Effector memory CD4-positive, alpha-beta T cell (primary cell): ENCODE data around the gene ASB13.

Experiments
- DNase-seq, 3 donors: peaks; one replicate each; pipeline ENCODE4 v3.0.0-alpha.2; 2020
- H3K27ac ChIP-seq: 2 replicates; pipeline ENCODE4 v1.7.0; 2013; ENCODE audit warnings: mild to moderate bottlenecking, low read length, moderate library complexity; ENCODE audit not compliant: insufficient read depth, poor library complexity, severe bottlenecking
- H3K27me3 ChIP-seq: replicated peaks from 2 replicates; pipeline ENCODE4 v1.7.0; 2013; ENCODE audit warnings: mild to moderate bottlenecking, low read length; ENCODE audit not compliant: insufficient read depth, control insufficient read depth, poor library complexity, severe bottlenecking
- H3K36me3 ChIP-seq: 2 replicates; pipeline ENCODE4 v1.7.0; 2013; ENCODE audit warnings: mild to moderate bottlenecking, low read length, moderate library complexity; ENCODE audit not compliant: control insufficient read depth, insufficient read depth
- H3K4me1 ChIP-seq: 2 replicates; pipeline ENCODE4 v1.7.0; 2013; ENCODE audit warnings: low read length, mild to moderate bottlenecking; ENCODE audit not compliant: control insufficient read depth, insufficient read depth, poor library complexity, severe bottlenecking
- H3K4me3 ChIP-seq: 2 replicates; pipeline ENCODE4 v1.7.0; 2013; ENCODE audit warnings: low read length, low read depth, mild to moderate bottlenecking; ENCODE audit not compliant: insufficient read depth, poor library complexity, severe bottlenecking
- H3K9me3 ChIP-seq: 2 replicates; pipeline ENCODE4 v1.7.0; 2013; ENCODE audit warnings: mild to moderate bottlenecking, low read length, moderate library complexity; ENCODE audit not compliant: control insufficient read depth

Gene ASB13

DNA sequence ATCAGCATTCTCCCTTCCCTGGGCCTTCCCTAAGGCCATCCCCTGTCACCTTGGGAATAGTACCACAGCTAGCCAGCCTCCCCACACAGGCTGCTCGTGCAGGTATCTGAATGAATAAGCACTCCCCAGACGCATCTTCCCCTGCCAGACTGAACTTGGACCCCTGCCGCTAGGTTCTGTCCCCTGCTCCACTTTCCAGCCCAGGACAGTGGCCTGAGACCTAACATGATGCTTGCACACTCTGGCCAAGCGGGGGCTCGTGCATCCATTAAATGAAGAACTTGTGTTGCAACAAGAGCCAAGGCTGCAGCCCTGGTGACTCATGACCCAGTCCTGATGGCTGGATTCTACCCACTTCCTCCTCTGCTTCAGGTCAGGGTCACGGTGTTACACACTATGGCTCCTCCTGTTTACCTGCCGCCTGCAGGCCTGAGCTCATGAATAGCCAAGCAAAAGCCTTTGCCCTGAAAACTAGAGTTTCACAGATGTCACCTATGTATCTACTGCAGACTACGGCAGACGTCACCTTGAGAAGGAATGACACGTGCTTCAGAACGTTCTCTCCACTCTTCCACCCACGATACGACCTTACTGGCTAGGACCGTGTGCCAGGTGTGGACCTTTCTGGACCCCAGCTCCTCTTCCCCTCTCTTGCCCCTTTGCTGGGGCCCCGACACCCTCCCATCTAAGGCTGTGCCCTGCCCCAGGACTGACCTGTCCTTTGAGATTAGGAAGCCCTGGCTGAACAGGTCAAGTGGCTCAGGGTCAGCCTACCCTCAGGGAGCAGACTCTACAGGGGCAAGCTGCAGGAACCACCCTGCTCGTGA is 6.5 kb downstream of the ASB13 start:
- H3K4me1 ChIP-seq: peaks cover 6% of the 10 kb centered on the region
- no peaks in the 10 kb centered on the region for H3K36me3 ChIP-seq
- H3K9me3 ChIP-seq: no peaks in the 10 kb centered on the region
- no peak for DNase-seq
- no peaks in the 10 kb centered on the region for H3K27me3 ChIP-seq
- H3K4me3 ChIP-seq: no peak overlapping the region
- no peak overlapping the region for H3K27ac ChIP-seq

DNA sequence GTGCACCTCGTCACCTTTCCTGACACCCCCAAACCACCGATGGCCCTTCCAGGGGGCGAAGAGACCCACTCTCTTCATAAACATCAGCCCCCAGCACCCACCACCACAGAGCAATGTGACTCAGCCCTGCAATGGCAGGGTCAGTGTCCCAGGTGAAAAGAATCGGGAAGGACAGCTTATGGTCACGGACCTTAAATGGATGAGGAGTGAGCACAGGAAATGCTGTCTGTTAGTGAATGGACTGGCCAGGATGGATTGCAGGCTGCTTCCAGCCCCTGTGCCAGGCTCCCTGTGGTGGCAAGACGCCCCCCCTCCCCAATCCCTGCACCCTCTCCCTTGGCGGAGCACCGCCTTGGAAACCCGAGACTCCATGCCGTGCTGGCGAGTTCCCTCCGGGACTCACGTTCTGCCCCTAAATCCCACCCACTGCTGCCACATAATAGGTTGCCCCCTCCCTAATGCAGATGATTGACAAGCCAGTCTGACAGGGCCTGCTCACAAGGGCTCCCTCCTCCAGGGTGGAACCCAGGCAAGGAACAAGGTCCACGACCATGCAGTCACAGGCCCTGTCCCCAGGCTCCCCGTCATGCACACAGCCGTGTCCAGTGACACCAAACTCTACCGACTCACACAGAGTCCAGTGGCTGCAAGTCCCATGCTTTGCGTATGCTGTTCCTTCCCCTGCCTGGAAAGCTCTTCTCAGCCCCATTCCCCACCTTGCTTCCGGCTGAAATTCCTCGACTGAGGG is 7.3 kb downstream of the ASB13 start:
- no peaks in the 10 kb centered on the region for H3K36me3 ChIP-seq
- DNase-seq: no peak
- peaks cover 6% of the 10 kb centered on the region for H3K4me1 ChIP-seq

DNA sequence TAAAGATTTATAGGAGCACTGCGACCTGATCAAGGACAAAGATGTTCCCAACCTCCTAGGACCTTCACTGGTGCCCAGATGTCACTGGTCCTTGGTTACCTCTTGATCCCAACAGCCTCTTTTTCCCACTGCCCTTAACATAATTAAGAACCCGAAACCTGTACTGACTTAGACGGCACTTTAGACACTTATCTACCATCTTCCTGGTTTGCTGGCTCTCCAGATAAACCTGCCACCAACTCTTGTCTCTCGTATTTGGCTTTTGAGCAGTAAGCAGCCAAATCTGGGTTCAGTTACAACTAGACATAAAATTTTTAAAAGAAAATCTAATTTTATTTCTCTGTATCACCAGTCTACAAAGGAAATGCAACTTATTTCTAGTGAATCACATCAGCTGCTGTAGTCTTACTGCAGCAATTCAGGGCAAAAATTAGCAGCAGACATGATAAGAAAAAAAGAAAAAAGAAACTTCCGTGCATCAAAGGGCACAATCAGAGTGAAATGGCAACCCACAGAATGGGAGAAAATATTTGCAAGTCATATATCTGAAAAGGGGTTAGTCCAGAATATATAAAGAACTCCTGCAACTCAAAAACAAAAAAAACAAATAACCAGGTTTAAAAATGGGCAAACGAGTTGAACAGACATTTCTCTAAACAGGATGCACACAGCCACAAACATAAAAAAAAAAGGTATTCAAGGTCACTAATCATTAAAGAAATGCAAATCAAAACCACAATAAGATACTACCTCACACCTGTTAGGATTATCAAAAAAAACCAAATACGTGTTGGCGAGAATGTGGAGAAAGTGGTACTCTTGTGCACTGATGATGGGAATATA is 9.4 kb downstream of the ASB13 start:
- H3K27ac ChIP-seq: no peak overlapping the region
- H3K27me3 ChIP-seq: no peaks in the 10 kb centered on the region
- no peaks in the 10 kb centered on the region for H3K9me3 ChIP-seq
- peaks cover 6% of the 10 kb centered on the region for H3K4me1 ChIP-seq
- no peak overlapping the region for H3K4me3 ChIP-seq
- no peaks in the 10 kb centered on the region for H3K36me3 ChIP-seq
- no peak for DNase-seq

More for the DNA sequence above, 7.3 kb downstream of the ASB13 start:
- Histone ChIP-seq H3K9me3 (no peaks in the 10 kb centered on the region), H3K27me3 (no peaks in the 10 kb centered on the region), H3K27ac (no peak overlapping the region), H3K4me3 (no peak overlapping the region)

DNA sequence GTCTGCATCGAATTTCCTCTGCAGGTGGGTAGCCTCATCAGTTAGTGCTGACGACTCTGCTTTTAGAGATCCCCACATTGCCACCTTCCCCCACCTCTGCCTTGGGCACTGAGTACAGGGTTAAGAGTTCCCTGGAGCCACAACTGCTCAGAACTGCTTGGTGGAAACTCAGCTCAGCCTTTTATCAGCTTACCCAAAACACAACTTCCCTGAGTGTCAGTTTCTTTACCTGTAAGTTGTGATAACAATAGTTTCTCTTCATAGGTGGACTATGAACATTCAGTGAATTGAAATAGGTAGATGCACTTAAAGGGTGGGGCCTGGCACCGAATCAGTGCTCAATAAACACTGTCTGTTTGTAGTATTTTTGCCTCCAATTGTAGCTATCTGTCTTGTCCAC is 11.3 kb downstream of the ASB13 start:
- Histone ChIP-seq H3K9me3 (no peaks in the 10 kb centered on the region), H3K36me3 (no peaks in the 10 kb centered on the region), H3K27me3 (no peaks in the 10 kb centered on the region), H3K4me1 (peaks cover 5% of the 10 kb centered on the region), H3K4me3 (no peak overlapping the region), H3K27ac (no peak overlapping the region)
- no peak for DNase-seq

DNA sequence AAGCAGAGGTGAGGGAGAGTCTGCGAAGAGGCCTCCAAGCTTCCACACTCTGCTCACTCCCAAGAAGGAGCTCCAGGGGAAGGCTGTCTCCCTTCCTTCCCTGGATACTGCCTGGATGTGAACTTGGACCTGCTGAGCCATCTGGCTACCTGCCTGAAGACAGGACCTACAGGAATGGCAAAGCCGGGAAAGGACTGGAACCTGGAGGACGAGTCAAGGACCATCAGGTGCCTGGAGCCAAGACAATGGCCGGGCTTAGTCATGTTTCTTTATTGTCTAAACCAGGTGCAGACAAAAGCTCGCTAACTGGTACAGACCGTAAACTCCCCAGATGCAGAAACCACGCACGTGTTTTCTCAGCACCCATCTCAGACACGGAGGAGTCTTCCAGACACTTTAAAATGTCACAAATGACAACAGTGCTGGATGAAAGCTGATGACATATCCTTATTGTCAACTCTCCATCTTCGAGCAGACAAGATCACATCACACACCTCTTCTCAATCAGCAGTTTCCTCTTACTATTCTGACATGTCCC is 12.1 kb downstream of the ASB13 start:
- no peak overlapping the region for H3K27ac ChIP-seq
- no peaks in the 10 kb centered on the region for H3K36me3 ChIP-seq
- no peaks in the 10 kb centered on the region for H3K9me3 ChIP-seq
- no peak for DNase-seq
- no peaks in the 10 kb centered on the region for H3K27me3 ChIP-seq
- H3K4me3 ChIP-seq: no peak overlapping the region
- no peaks in the 10 kb centered on the region for H3K4me1 ChIP-seq

DNA sequence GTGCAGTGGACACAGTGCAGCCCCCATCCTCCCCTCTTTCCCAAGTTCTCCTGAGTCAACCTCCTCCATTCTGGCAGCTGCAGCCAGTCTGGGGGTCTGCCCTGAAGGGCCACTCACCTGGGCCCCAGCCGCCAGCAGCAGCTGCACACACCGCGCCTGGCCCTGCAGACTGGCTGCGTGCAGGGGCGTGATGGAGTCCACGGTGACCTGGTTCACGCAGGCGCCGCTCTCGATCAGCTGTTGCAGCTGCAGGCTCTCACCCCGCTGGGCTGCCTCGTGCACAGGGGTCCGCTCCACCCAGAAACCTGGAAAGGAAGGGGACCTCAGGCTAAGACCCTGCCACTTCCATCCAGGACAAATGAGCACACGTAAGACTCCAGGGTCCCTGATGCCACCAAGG is 13.6 kb downstream of the ASB13 start:
- H3K27ac ChIP-seq: no peak overlapping the region
- H3K27me3 ChIP-seq: no peaks in the 10 kb centered on the region
- H3K4me1 ChIP-seq: no peaks in the 10 kb centered on the region
- H3K9me3 ChIP-seq: no peaks in the 10 kb centered on the region
- no peak overlapping the region for H3K4me3 ChIP-seq
- H3K36me3 ChIP-seq: peaks cover 7% of the 10 kb centered on the region
- no peak for DNase-seq

DNA sequence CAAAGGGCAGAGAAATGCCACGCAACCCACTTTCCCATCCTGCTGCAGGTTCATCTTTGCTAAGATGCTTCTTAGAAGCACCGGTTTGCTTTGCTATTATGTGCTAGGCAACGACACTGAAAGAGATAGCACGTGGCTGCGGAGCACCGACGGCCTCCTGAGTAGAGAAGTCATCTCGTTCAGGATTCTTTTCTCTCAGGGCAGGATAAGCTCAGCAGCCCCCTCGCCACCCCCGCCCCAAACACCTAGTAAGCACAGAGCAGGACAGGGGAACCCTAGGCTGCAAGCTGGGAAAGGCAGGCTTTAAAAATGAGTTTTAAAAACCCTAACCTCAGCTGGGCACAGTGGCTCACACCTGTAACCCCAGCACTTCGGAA is 15.0 kb downstream of the ASB13 start:
- H3K27me3 ChIP-seq: no peaks in the 10 kb centered on the region
- no peak overlapping the region for H3K27ac ChIP-seq
- H3K9me3 ChIP-seq: no peaks in the 10 kb centered on the region
- H3K36me3 ChIP-seq: peaks cover 7% of the 10 kb centered on the region
- no peak overlapping the region for H3K4me3 ChIP-seq
- H3K4me1 ChIP-seq: no peaks in the 10 kb centered on the region
- no peak for DNase-seq

DNA sequence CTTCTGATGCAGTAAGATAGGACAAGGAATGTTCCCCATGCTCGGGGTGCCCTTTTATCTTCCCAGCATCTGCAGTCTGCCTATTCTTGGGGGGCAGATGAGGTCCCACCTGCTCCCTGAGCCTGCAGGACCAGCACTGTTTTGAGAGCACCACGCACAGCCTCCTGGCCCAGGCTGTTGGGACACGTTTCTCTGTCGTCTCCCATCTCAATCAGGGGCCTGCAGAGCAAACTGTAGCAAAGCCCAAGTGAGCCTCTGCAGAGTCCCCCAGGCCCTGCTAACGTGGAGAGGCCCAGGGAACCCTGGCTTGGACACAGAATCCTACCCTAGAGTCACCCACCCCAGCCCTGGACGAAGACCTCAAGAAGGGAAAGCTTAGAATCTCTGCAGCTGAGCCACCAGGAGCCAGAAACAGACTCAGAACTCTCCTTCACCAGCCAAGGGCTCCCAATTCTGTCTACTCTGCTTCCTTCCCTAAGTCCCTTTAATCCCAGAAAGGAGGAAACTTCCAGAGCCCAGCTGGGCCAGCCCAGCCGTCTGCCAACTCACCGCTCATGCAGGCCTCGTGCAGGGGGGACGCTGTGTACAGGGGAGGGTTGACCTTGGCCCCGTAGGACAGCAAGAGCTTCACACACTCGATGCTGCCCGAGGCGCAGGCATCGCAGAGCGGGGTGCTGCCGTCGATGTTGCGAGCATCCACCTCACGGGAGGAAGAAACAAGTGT is 15.6 kb downstream of the ASB13 start:
- Histone ChIP-seq H3K4me3 (no peak overlapping the region), H3K4me1 (no peaks in the 10 kb centered on the region), H3K9me3 (no peaks in the 10 kb centered on the region), H3K27me3 (no peaks in the 10 kb centered on the region), H3K27ac (no peak overlapping the region), H3K36me3 (peaks cover 7% of the 10 kb centered on the region)
- no peak for DNase-seq

DNA sequence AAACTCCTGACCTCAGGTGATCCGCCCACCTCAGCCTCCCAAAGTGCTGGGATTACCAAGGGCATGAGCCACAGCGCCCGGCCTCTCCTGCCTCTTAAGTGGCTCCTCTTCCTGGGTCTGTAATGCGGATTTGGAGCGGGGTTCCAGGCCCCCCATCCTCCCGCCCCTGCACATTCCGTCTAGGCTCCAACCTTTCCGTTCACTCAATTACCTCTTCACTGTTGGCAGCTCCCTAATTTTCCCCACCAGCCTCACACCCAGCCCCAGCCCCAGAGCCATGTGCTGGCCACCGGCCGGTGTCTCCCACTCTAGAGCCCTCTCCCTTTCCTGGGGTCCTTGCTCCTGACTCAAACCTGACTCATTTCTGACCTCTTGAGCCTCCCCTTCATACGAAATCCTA is 16.6 kb downstream of the ASB13 start:
- Histone ChIP-seq H3K27ac (no peak overlapping the region), H3K4me1 (no peaks in the 10 kb centered on the region)

More for the DNA sequence above, 16.6 kb downstream of the ASB13 start:
- no peaks in the 10 kb centered on the region for H3K9me3 ChIP-seq
- no peaks in the 10 kb centered on the region for H3K27me3 ChIP-seq
- no peak for DNase-seq
- no peak overlapping the region for H3K4me3 ChIP-seq
- H3K36me3 ChIP-seq: peaks cover 7% of the 10 kb centered on the region
